HepG2 (cell line): ENCODE results near the gene TMEM185B. TPM values are rescaled to one million over a fixed set of nuclear protein-coding genes. Genes with fewer than 3 reads are reported as not detected.
A peak's percentile ranks its signal among the peaks of the same experiment; 100 is the strongest.

Source experiments
- ARID4A ChIP-seq: sonication (generic); formaldehyde crosslinking; IDR thresholded peaks from 2 replicates; pipeline ENCODE4 v1.5.0; 2020; ENCODE audit warnings: mild to moderate bottlenecking, missing genetic modification reagents, borderline replicate concordance
- ATAD3A ChIP-seq: sonication (generic); formaldehyde crosslinking; IDR thresholded peaks from 2 replicates; pipeline ENCODE4 v1.4.0; 2020; ENCODE audit warnings: missing genetic modification reagents
- CREM ChIP-seq, 2 experiments: sonication (generic) in 1 of 2; formaldehyde crosslinking in 1 of 2; IDR thresholded peaks; 2 replicates each; pipeline versions ENCODE4 v1.4.0 to v1.6.1; 2016 to 2020; ENCODE audit warnings: antibody characterized with exemption in 1 of 2, mild to moderate bottlenecking in 1 of 2, missing genetic modification reagents in 1 of 2
- EP300 ChIP-seq, 3 experiments: sonication (generic) in 1 of 3; formaldehyde crosslinking in 1 of 3; IDR thresholded peaks; 2 replicates each; pipeline versions ENCODE4 v1.5.1 to v1.6.1; 2011 to 2020; ENCODE audit warnings: low read depth in 2 of 3, low read length in 2 of 3, borderline replicate concordance in 1 of 3, improper control_type of control experiment in 1 of 3, mild to moderate bottlenecking in 1 of 3, missing genetic modification reagents in 1 of 3, moderate library complexity in 1 of 3
- GATAD2A ChIP-seq: IDR thresholded peaks from 2 replicates; pipeline ENCODE4 v1.6.1; 2016
- HNF4A ChIP-seq: sonication (generic); formaldehyde crosslinking; IDR thresholded peaks from 2 replicates; pipeline ENCODE4 v1.4.0; 2020; ENCODE audit warnings: missing genetic modification reagents
- HNRNPL ChIP-seq: fragments of 200-400 bp; formaldehyde crosslinking; IDR thresholded peaks from 2 replicates; pipeline ENCODE4 v1.6.1; 2017; ENCODE audit warnings: mild to moderate bottlenecking, low read depth, low read length
- MTA1 ChIP-seq: sonication (generic); formaldehyde crosslinking; IDR thresholded peaks from 2 replicates; pipeline ENCODE4 v1.4.0; 2020; ENCODE audit warnings: missing genetic modification reagents, mild to moderate bottlenecking, borderline replicate concordance
- NCOA2 ChIP-seq: sonication (generic); formaldehyde crosslinking; IDR thresholded peaks from 2 replicates; pipeline ENCODE4 v1.8.0; 2022; ENCODE audit warnings: inconsistent platforms
- NFKBIZ ChIP-seq: IDR thresholded peaks from 2 replicates; pipeline ENCODE4 v1.6.1; 2018; ENCODE audit warnings: missing genetic modification reagents, missing compliant biosample characterization
- PHF21A ChIP-seq: sonication (generic); formaldehyde crosslinking; IDR thresholded peaks from 2 replicates; pipeline ENCODE4 v1.5.0; 2020; ENCODE audit warnings: mild to moderate bottlenecking, missing genetic modification reagents
- POGK ChIP-seq: sonication (generic); formaldehyde crosslinking; conservative IDR thresholded peaks from 2 replicates; pipeline ENCODE4 v1.8.0; 2022; ENCODE audit warnings: mild to moderate bottlenecking, moderate library complexity, missing genetic modification reagents
- SAFB2 ChIP-seq: sonication (generic); formaldehyde crosslinking; IDR thresholded peaks from 2 replicates; pipeline ENCODE4 v1.5.1; 2020; ENCODE audit warnings: missing genetic modification reagents, low read depth, mild to moderate bottlenecking, borderline replicate concordance
- SOX5 ChIP-seq: IDR thresholded peaks from 2 replicates; pipeline ENCODE4 v1.6.1; 2016; ENCODE audit warnings: borderline replicate concordance
- ZNF276 ChIP-seq: sonication (generic); formaldehyde crosslinking; IDR thresholded peaks from 2 replicates; pipeline ENCODE4 v1.4.0; 2020; ENCODE audit warnings: mild to moderate bottlenecking, low read depth, missing genetic modification reagents
- ZNF576 ChIP-seq: sonication (generic); formaldehyde crosslinking; IDR thresholded peaks from 2 replicates; pipeline ENCODE4 v1.4.0; 2020; ENCODE audit warnings: mild to moderate bottlenecking, missing genetic modification reagents
- ZNF841 ChIP-seq: sonication (generic); formaldehyde crosslinking; IDR thresholded peaks from 2 replicates; pipeline ENCODE4 v1.8.1; 2023; ENCODE audit warnings: missing genetic modification reagents, borderline replicate concordance
- ZNF883 ChIP-seq: sonication (generic); formaldehyde crosslinking; IDR thresholded peaks from 2 replicates; pipeline ENCODE4 v1.5.1; 2020; ENCODE audit warnings: mild to moderate bottlenecking, missing genetic modification reagents; ENCODE audit errors: not compliant biosample characterization
- polyA plus RNA-seq, 8 experiments: library from polyadenylated mRNA; depleted of rRNA in 3 of 8; stranded (reverse) in 7 of 8; unstranded in 1 of 8; fragments of >200 nt; fragmentation: Illumina TruSeq in 4 of 8; extraction: Trizol in 4 of 8; gene quantifications; 2 replicates each; pipeline versions ENCODE4 v1.2.1 to v1.2.3, GENCODE V29; 2011 to 2016; ENCODE audit warnings: low read depth in 4 of 8, missing spikeins in 1 of 8, mixed read lengths in 1 of 8; ENCODE audit not compliant: insufficient read depth in 1 of 8
- total RNA-seq, 5 experiments: library from RNA; depleted of rRNA; stranded (reverse); fragments of >200 nt; fragmentation: Illumina TruSeq; extraction: Trizol; gene quantifications; 2 replicates each; pipeline ENCODE4 v1.2.3, GENCODE V29; 2016; ENCODE audit warnings: low read depth in 1 of 5

Gene TMEM185B
- total and polyA plus RNA-seq, 2 of the 13 experiments (the other 11 are each of a cell fraction or from before 2014, with no cell fraction given) = 5.6 to 7.0 TPM

- 0 out of 2 replicates have a peak, but pooled peaks have one; percentile 61 for TF ChIP-seq MTA1 (CRISPR knock-in tag)
- TF ChIP-seq EP300 (IDR thresholded peaks at IDR 0.05; ENCODE audit: low read depth in 2 of 2, low read length in 2 of 2) = peak in 1 of 2 experiments; percentile 56; a peak in 1 of 4 replicates
- no peak; the same call in 1 of the 2 replicates for TF ChIP-seq EP300 (CRISPR knock-in tag; IDR thresholded peaks at IDR 0.05; ENCODE audit: borderline replicate concordance)
- TF ChIP-seq ZNF276 (CRISPR knock-in tag) = peak; percentile 80; the same call in 1 of the 2 replicates
- TF ChIP-seq ZNF841 (CRISPR knock-in tag) = no peak
- no peak for TF ChIP-seq ATAD3A (CRISPR knock-in tag)
- no peak for TF ChIP-seq ZNF576 (CRISPR knock-in tag)
- TF ChIP-seq SOX5 (CRISPR knock-in tag) = peak; percentile 27; the same call in 1 of the 2 replicates
- TF ChIP-seq CREM (IDR thresholded peaks at IDR 0.05) = no peak
- TF ChIP-seq CREM (CRISPR knock-in tag; IDR thresholded peaks at IDR 0.05) = no peak
- peak; percentile 83 for TF ChIP-seq HNRNPL
- peak; percentile 36; the same call in 1 of the 2 replicates for TF ChIP-seq ARID4A (CRISPR knock-in tag)
- 0 out of 2 replicates have a peak, but pooled peaks have one; percentile 25 for TF ChIP-seq POGK (CRISPR knock-in tag)
- TF ChIP-seq HNF4A (CRISPR knock-in tag) = peak; percentile 86
- TF ChIP-seq PHF21A (CRISPR knock-in tag) = peak; percentile 44; the same call in 1 of the 2 replicates
- peak; percentile 70; the same call in 1 of the 2 replicates for TF ChIP-seq GATAD2A
- TF ChIP-seq NCOA2 (CRISPR knock-in tag) = no peak
- peak; percentile 34; the same call in 1 of the 2 replicates for TF ChIP-seq NFKBIZ (CRISPR knock-in tag)
- 0 out of 2 replicates have a peak, but pooled peaks have one; percentile 27 for TF ChIP-seq SAFB2 (CRISPR knock-in tag)
- peak; percentile 33 for TF ChIP-seq ZNF883 (CRISPR knock-in tag)
Observed at GRCh38 chr2:120238728-120239487, 15.7 kb upstream of the TMEM185B start (continued).
